IMR-90 (cell line): ENCODE results near the gene GPC2. TPM values are rescaled to one million over a fixed set of nuclear protein-coding genes. Genes with fewer than 3 reads are reported as not detected.

Experiments used
- ATAC-seq: fragments of 200-7000 bp; cut with Tn5 transposase; 2 replicates; pipeline ENCODE4 v1.9.1; 2020; ENCODE audit warnings: low read depth, mild to moderate bottlenecking, moderate library complexity
- BruUV-seq: library from RNA; stranded (reverse); fragments of 400-500 nt; replicated peaks from 2 replicates; lab custom pipeline; 2021; lab: Mats Ljungman, UMichigan
- CTCF ChIA-PET: fragments of 300-600 bp; formaldehyde crosslinking; extraction: SDS; loops from one replicate; lab custom pipeline; 2021; ENCODE audit warnings: antibody characterized with exemption; lab: Yijun Ruan, JAX
- POLR2A ChIA-PET: fragments of 300-600 bp; sonication (Branson Sonifier 250); formaldehyde crosslinking; loops from one replicate; lab custom pipeline; 2022; ENCODE audit warnings: antibody characterized with exemption; ENCODE audit not compliant: unreplicated experiment; lab: Charles Lee
- DNase-seq: peaks from one replicate; pipeline ENCODE4 v3.0.0; 2013
- H2AFZ ChIP-seq: replicated peaks from 2 replicates; pipeline ENCODE3; 2013; ENCODE audit warnings: low read length, mild to moderate bottlenecking; ENCODE audit not compliant: poor library complexity
- H2AK5ac ChIP-seq: 2 replicates; pipeline ENCODE4 v1.6.1; 2013; ENCODE audit warnings: low read depth, low read length, inconsistent platforms
- H2AK9ac ChIP-seq: replicated peaks from 2 replicates; pipeline ENCODE3; 2013; ENCODE audit warnings: mild to moderate bottlenecking, low read depth, low read length, moderate library complexity; ENCODE audit not compliant: poor library complexity
- H2BK120ac ChIP-seq: 2 replicates; pipeline ENCODE4 v1.6.1; 2013; ENCODE audit warnings: low read depth, low read length, inconsistent platforms
- H2BK15ac ChIP-seq: 3 replicates; pipeline ENCODE4 v1.6.1; 2013; ENCODE audit warnings: low read depth, low read length, inconsistent platforms
- H2BK20ac ChIP-seq: 2 replicates; pipeline ENCODE4 v1.6.1; 2013; ENCODE audit warnings: low read depth, mild to moderate bottlenecking, inconsistent platforms, low read length, moderate library complexity
- H2BK5ac ChIP-seq: 2 replicates; pipeline ENCODE4 v1.6.1; 2013; ENCODE audit warnings: mild to moderate bottlenecking, low read depth, low read length, inconsistent platforms; ENCODE audit not compliant: poor library complexity, severe bottlenecking
- H3K14ac ChIP-seq: replicated peaks from 2 replicates; pipeline ENCODE4 v1.6.1; 2013; ENCODE audit warnings: low read depth, low read length, inconsistent platforms
- H3K18ac ChIP-seq: 2 replicates; pipeline ENCODE4 v1.6.1; 2013; ENCODE audit warnings: low read depth, low read length, control low read depth
- H3K23ac ChIP-seq: 2 replicates; pipeline ENCODE4 v1.6.1; 2013; ENCODE audit warnings: low read depth, low read length, inconsistent platforms
- H3K27ac ChIP-seq: 2 replicates; pipeline ENCODE4 v1.5.1; 2013; ENCODE audit warnings: mild to moderate bottlenecking, control low read depth, low read length; ENCODE audit not compliant: insufficient read depth
- H3K27me3 ChIP-seq: 2 replicates; pipeline ENCODE4 v1.6.1; 2013; ENCODE audit warnings: low read length; ENCODE audit not compliant: control insufficient read depth, insufficient read depth
- H3K36me3 ChIP-seq: 2 replicates; pipeline ENCODE4 v1.6.1; 2013; ENCODE audit warnings: low read length, mixed read lengths; ENCODE audit not compliant: control insufficient read depth, insufficient read depth
- H3K4ac ChIP-seq: 2 replicates; pipeline ENCODE4 v1.6.1; 2013; ENCODE audit warnings: low read depth, low read length, inconsistent platforms
- H3K4me1 ChIP-seq: 2 replicates; pipeline ENCODE4 v1.6.1; 2013; ENCODE audit warnings: low read length, mixed read lengths; ENCODE audit not compliant: control insufficient read depth, insufficient read depth
- H3K4me2 ChIP-seq: 2 replicates; pipeline ENCODE4 v1.6.1; 2013; ENCODE audit warnings: low read depth, mild to moderate bottlenecking, control low read depth, low read length, moderate library complexity
- H3K4me3 ChIP-seq: 2 replicates; pipeline ENCODE4 v1.5.1; 2013; ENCODE audit warnings: low read depth, mild to moderate bottlenecking, control low read depth, low read length, moderate library complexity; ENCODE audit not compliant: insufficient read depth
- H3K56ac ChIP-seq: 2 replicates; pipeline ENCODE4 v1.6.1; 2013; ENCODE audit warnings: low read length, inconsistent platforms; ENCODE audit not compliant: insufficient read depth; ENCODE audit errors: extremely low read depth
- H3K79me1 ChIP-seq, 2 experiments: 2 replicates each; pipeline ENCODE4 v1.6.1; 2013; ENCODE audit warnings: low read length in 2 of 2, inconsistent platforms in 1 of 2, low read depth in 1 of 2
- H3K9ac ChIP-seq: 2 replicates; pipeline ENCODE4 v1.6.1; 2013; ENCODE audit warnings: low read depth, low read length, control low read depth
- H3K9me1 ChIP-seq: 2 replicates; pipeline ENCODE4 v1.6.1; 2013; ENCODE audit warnings: low read length, inconsistent platforms; ENCODE audit not compliant: insufficient read depth
- H3K9me3 ChIP-seq: 2 replicates; pipeline ENCODE4 v1.6.1; 2013; ENCODE audit warnings: low read length; ENCODE audit not compliant: control insufficient read depth, insufficient read depth
- H4K20me1 ChIP-seq: 2 replicates; pipeline ENCODE4 v1.6.1; 2013; ENCODE audit warnings: low read length, inconsistent platforms; ENCODE audit not compliant: insufficient read depth
- H4K5ac ChIP-seq: 2 replicates; pipeline ENCODE4 v1.6.1; 2013; ENCODE audit warnings: mild to moderate bottlenecking, low read depth, low read length, control low read depth
- H4K8ac ChIP-seq, 2 experiments: 2 replicates each; pipeline ENCODE4 v1.6.1; 2013; ENCODE audit warnings: low read depth in 2 of 2, low read length in 2 of 2, control low read depth in 1 of 2, inconsistent platforms in 1 of 2
- H4K91ac ChIP-seq: 2 replicates; pipeline ENCODE4 v1.6.1; 2013; ENCODE audit warnings: low read depth, low read length, inconsistent platforms; ENCODE audit not compliant: insufficient read depth
- BHLHE40 ChIP-seq: fragments of 150-350 bp; IDR thresholded peaks from 2 replicates; pipeline ENCODE4 v1.6.1; 2016; ENCODE audit warnings: mild to moderate bottlenecking, low read depth, low read length
- CEBPB ChIP-seq: IDR thresholded peaks from 2 replicates; pipeline ENCODE4 v1.6.1; 2012; ENCODE audit warnings: low read depth, low read length, improper control_type of control experiment
- FOS ChIP-seq: fragments of 150-350 bp; IDR thresholded peaks from 2 replicates; pipeline ENCODE4 v1.6.1; 2016; ENCODE audit warnings: low read depth, low read length
- MAFK ChIP-seq: IDR thresholded peaks from 2 replicates; pipeline ENCODE4 v1.6.1; 2012; ENCODE audit warnings: low read depth, low read length, improper control_type of control experiment
- MAZ ChIP-seq: IDR thresholded peaks from 2 replicates; pipeline ENCODE4 v1.6.1; 2012; ENCODE audit warnings: low read depth, mild to moderate bottlenecking, low read length, improper control_type of control experiment, moderate library complexity, borderline replicate concordance
- MXI1 ChIP-seq: IDR thresholded peaks from 2 replicates; pipeline ENCODE4 v1.6.1; 2012; ENCODE audit warnings: low read depth, mild to moderate bottlenecking, low read length, moderate library complexity, borderline replicate concordance
- NFE2L2 ChIP-seq: fragments of 150-350 bp; IDR thresholded peaks from 2 replicates; pipeline ENCODE4 v1.6.1; 2016; ENCODE audit warnings: low read depth, mild to moderate bottlenecking, low read length
- RAD21 ChIP-seq: IDR thresholded peaks from 2 replicates; pipeline ENCODE4 v1.6.1; 2012; ENCODE audit warnings: low read length, improper control_type of control experiment
- RCOR1 ChIP-seq: IDR thresholded peaks from 2 replicates; pipeline ENCODE4 v1.6.1; 2012; ENCODE audit warnings: mild to moderate bottlenecking, low read length, improper control_type of control experiment; ENCODE audit not compliant: insufficient replicate concordance
- RFX5 ChIP-seq: IDR thresholded peaks from 2 replicates; pipeline ENCODE4 v1.8.0; 2012; ENCODE audit warnings: low read depth, mild to moderate bottlenecking, low read length, moderate library complexity
- SMC3 ChIP-seq: fragments of 150-350 bp; IDR thresholded peaks from 2 replicates; pipeline ENCODE4 v1.6.1; 2016; ENCODE audit warnings: low read depth, mild to moderate bottlenecking, antibody characterized with exemption, low read length, moderate library complexity
- WGBS, 2 experiments: methylation state at CpG; one replicate each; pipeline versions ENCODE4 v1.1.5 to v1.1.7; 2013; ENCODE audit warnings: missing lambda C conversion rate in 2 of 2; ENCODE audit not compliant: insufficient read length in 1 of 2; ENCODE audit errors: extremely low coverage in 2 of 2; 5-methylcytosine and 5-hydroxymethylcytosine counted together
- dilution Hi-C: fragments of 300-500 bp; cut with HindIII; formaldehyde crosslinking; loops from one replicate; pipeline ENCODE4 v1.14.3; 2018; ENCODE audit warnings: low sequenced_read_pairs; ENCODE audit not compliant: unreplicated experiment
- in situ Hi-C: fragments of 300-500 bp; cut with MboI; formaldehyde crosslinking; loops from 3 replicates; pipeline ENCODE4 v1.14.3; 2019; ENCODE audit warnings: low sequenced_read_pairs, inconsistent platforms, mixed read lengths
- intact Hi-C: fragments of 100-400 bp; cut with micrococcal nuclease; formaldehyde crosslinking; loops from 2 replicates; pipeline ENCODE4 v1.10.0; 2022
- polyA plus RNA-seq, 3 experiments: library from polyadenylated mRNA; depleted of rRNA; stranded (reverse); fragments of >200 nt; gene quantifications; 2 replicates each; pipeline ENCODE4 v1.2.3, GENCODE V29; 2012; ENCODE audit warnings: low replicate concordance in 1 of 3
- total RNA-seq: library from RNA; depleted of rRNA; stranded (reverse); fragments of >200 nt; gene quantifications from 2 replicates; pipeline ENCODE4 v1.2.3, GENCODE V29; 2012
- TF ChIP-seq, protein P1 (sequence below): conservative IDR thresholded peaks from 2 replicates; pipeline ENCODE4 v1.5.1; 2012; ENCODE audit warnings: mild to moderate bottlenecking, low read depth, low read length, improper control_type of control experiment

Gene GPC2
- total and polyA plus RNA-seq, 2 of the 4 experiments (the other 2 are of a cell fraction) = 1.8 to 6.0 TPM

- TF ChIP-seq NFE2L2 (no peak), SMC3 (no peak)
Measured at GRCh38 chr7:100127866-100128636, 49.1 kb downstream of the GPC2 start (continued).

DNA sequence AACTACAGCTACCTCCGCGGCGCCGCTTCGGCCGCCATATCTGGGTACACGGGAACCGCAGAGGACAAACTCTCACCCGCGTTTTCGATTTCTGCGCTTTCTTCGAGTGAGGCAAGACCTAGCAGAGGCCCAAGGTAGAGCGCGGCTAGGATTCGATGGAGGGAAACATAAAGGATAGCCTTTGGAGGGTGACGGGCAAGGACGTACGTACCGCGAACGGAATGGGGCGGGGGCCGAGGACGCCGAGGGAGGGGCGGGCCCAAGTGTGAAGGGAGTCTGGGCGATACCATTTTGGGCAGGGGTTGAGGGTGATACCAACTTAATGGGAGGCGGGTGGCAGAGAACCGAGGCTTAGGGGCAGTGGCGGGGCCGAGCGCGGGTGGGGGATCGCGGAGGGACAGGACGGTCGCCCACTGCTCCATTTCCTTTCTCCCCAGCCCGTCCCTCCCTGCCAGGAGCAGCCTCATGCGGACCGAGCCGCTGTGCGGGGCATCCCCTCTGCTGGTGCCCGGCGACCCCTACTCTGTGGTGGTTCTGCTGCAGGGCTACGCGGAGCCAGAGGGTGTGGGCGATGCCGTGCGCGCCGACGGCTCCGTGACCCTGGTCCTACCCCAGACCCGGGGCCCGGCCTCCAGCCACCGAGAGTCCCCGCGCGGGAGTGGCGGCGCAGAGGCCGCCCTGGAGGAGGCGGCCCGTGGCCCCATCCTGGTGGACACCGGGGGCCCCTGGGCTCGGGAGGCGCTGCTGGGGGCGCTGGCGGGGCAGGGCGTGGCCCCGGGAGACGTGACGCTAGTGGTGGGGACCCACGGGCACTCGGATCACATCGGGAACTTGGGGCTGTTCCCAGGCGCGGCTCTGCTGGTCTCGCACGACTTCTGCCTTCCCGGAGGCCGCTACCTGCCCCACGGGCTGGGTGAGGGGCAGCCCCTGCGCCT is 50.0 kb downstream of the GPC2 start, which contains the start of gene MBLAC1:
Gene MBLAC1, plus strand, starts transcription at position 37 of the 935 bp plus-strand sequence. Its CDS starts 429 bp downstream, at position 466.
- Histone ChIP-seq H4K20me1 (no peaks in the 10 kb centered on the region), H3K27ac (peak within 1 kb of the TSS; percentile 94), H3K27me3 (no peaks in the 10 kb centered on the region), H3K4me3 (peak within 1 kb of the TSS; percentile 68), H3K4me1 (peaks cover 2% of the 10 kb centered on the region; the same call in 1 of the 2 replicates), H3K9ac (peak within 1 kb of the TSS; percentile 97), H2AFZ (peak within 1 kb of the TSS; percentile 98), H3K36me3 (peaks cover 4% of the 10 kb centered on the region; the same call in 1 of the 2 replicates), H3K56ac (peak within 1 kb of the TSS; percentile 99), H3K79me1 (peaks cover 18 to 51% of the 10 kb centered on the region in 2 experiments; a peak in 3 of 4 replicates), H4K5ac (peak within 1 kb of the TSS; percentile 87), H2BK15ac (peak within 1 kb of the TSS; percentile 99; the same call in 2 of the 3 replicates), H3K18ac (peak within 1 kb of the TSS; percentile 88), H3K9me3 (no peaks in the 10 kb centered on the region), H3K4ac (peak within 1 kb of the TSS; percentile 98), H2AK9ac (peak within 1 kb of the TSS; percentile 96), H2BK5ac (peak within 1 kb of the TSS; percentile 92), H3K4me2 (peak within 1 kb of the TSS; percentile 88), H4K8ac (peak within 1 kb of the TSS; percentile 94 to 99), H3K23ac (peak within 1 kb of the TSS; percentile 99), H3K14ac (peak within 1 kb of the TSS; percentile 99), H2BK120ac (peak within 1 kb of the TSS; percentile 94), H4K91ac (peak within 1 kb of the TSS; percentile 98), H2AK5ac (peak within 1 kb of the TSS; percentile 86), H3K9me1 (peaks cover 4% of the 10 kb centered on the region; the same call in 1 of the 2 replicates), H2BK20ac (peak within 1 kb of the TSS; percentile 50; the same call in 1 of the 2 replicates)
- intact Hi-C loops = no loop called here
- POLR2A ChIA-PET = no interaction called here
- ATAC-seq (peak; percentile 90), DNase-seq (peak; percentile 90)
- dilution Hi-C loops = no loop called here
- in situ Hi-C loops = no loop called here
- BruUV-seq = no TSS peak
- CTCF ChIA-PET = no interaction called here
- WGBS, 2 experiments = 1% methylated on average over 49 of the region's 85 CpGs; no CpG with 5 or more reads in 1 of the 2 experiments
- TF ChIP-seq RCOR1 (no peak), MXI1 (no peak), SMC3 (0 out of 2 replicates have a peak, but pooled peaks have one; percentile 4), MAZ (peak; percentile 95), BHLHE40 (peak; percentile 97), FOS (no peak), RAD21 (no peak), MAFK (no peak), CEBPB (no peak), RFX5 (no peak)
- TF ChIP-seq, protein P1, sequence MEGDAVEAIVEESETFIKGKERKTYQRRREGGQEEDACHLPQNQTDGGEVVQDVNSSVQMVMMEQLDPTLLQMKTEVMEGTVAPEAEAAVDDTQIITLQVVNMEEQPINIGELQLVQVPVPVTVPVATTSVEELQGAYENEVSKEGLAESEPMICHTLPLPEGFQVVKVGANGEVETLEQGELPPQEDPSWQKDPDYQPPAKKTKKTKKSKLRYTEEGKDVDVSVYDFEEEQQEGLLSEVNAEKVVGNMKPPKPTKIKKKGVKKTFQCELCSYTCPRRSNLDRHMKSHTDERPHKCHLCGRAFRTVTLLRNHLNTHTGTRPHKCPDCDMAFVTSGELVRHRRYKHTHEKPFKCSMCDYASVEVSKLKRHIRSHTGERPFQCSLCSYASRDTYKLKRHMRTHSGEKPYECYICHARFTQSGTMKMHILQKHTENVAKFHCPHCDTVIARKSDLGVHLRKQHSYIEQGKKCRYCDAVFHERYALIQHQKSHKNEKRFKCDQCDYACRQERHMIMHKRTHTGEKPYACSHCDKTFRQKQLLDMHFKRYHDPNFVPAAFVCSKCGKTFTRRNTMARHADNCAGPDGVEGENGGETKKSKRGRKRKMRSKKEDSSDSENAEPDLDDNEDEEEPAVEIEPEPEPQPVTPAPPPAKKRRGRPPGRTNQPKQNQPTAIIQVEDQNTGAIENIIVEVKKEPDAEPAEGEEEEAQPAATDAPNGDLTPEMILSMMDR = no peak
